NCI-H1105 treated with DMSO at 0.1 percent for 48 hours (cell line): ENCODE measurements around the gene LNX2.

Source experiments
- DNase-seq: peaks from one replicate; lab custom pipeline; 2025; lab: John Stamatoyannopoulos, UW

LNX2 gene

DNA sequence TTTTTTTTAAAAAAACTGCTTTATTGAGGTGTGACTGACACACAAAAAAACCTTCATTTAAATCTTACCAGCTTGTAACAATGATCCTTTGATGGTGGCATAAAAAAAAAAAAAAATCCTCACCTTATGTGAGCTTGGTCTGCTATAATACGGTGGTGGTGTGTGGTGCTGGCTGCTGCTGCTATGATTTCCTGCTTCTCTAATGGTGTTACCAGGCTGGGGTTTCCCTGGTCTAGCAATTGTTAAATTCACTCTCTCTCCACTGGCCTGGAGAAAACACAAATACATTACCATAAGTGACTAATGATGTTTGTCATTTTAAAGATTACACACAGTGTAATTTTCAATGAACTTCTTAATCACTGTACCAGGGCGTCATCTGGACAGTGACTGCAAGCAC, 60.6 kb downstream of the LNX2 start:
- DNase-seq = no peak

DNA sequence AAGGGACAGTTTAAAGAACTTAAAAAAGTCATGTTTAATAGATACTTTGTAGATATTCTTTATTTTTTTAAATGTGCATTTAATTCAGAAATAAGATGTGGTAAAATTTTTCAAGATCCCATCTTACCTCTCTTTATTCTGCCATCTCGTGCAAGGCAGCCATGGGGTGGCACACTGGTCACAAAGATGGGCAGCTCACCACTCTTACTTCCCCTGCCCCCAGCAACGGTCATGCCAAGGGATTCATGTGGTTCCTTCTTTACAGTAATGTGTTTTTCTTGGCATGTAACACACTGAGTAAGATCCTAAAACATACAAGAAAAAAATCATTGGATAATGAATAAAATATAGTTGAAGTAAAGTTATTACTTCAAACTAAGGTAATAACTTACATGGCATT, 64.2 kb downstream of the LNX2 start:
- DNase-seq = no peak

DNA sequence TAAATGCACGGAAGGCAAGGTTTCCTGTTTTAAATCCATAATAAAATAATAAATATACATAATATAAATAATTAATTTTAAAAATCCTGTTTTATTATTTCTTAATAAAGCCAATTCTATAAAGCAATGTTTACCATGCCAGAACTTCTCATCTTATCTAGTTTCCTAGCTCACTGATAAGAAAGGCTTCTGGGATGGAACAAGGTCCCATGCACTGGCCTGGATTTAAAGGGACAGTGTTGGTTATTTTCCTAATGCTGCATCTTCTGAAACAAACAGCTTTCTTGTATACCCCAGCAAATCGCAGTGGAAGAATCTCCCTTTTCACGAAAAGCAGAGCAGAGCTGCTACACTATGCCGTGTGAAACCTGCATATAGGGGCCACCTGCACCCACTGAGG, 68.8 kb downstream of the LNX2 start:
- DNase-seq = no peak

DNA sequence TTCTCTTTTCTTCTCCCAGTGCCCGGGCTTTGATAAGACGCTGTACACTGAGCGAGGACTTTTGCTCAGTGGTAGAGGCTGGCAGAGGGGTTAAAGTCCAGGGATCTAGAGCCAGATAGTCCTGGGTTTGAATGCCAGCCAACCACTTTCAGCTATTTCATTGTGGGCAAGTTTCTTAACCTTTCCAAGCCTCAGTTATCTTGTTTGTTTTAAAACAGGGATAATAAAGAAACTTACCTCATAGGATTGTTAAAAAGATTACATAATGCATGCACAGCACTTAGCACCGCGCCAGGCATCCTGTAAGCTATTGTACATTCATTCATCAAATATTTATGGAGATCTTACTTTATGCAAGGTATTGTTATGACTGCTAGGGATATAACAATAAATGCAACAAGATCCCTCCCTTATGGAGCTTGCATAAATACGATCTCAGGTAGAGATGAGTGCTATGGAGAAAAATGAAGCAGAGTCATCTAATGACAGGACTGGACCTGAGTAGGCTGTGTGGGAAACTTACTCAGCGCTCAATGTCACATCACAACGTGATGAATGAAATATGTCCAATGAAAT, 70.8 kb downstream of the LNX2 start:
- DNase-seq = no peak

DNA sequence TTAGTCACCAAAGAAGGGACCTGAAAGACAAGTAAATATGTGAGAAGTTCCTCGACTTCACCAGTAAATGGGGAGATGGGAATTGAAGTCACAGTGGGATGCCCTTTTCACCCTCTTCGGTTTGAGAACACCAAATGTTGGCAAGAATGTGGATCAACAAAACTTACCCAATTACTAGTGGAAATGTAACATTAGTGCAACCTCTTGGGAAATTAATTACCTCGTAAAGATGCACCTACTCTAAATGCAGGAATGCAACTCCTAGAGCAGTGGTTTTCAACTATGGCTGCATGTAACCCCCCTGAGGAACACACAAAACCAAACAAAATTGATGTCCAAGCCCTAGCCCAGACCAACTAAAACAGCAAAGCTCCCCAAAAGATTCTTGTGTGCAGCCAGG, 78.1 kb downstream of the LNX2 start:
- no peak for DNase-seq

DNA sequence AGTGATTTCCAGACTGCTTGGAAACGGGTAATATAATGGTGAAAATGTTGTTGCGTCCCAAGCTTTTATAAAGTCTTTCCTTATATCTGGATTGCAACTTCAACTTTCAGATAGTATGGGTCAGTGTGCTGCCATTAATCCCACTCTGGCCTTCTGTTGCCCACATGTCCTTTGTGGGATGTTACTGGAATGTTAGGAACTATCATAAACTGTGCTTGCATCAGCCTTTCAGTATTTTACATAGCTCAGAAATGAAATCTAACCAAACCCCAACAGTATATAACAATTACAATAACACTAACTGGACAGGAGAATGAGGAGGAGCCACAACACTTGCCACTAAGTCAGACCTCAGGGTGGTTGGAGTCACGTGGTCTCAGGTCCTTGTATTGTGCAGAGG, 78.9 kb downstream of the LNX2 start:
- DNase-seq = no peak

DNA sequence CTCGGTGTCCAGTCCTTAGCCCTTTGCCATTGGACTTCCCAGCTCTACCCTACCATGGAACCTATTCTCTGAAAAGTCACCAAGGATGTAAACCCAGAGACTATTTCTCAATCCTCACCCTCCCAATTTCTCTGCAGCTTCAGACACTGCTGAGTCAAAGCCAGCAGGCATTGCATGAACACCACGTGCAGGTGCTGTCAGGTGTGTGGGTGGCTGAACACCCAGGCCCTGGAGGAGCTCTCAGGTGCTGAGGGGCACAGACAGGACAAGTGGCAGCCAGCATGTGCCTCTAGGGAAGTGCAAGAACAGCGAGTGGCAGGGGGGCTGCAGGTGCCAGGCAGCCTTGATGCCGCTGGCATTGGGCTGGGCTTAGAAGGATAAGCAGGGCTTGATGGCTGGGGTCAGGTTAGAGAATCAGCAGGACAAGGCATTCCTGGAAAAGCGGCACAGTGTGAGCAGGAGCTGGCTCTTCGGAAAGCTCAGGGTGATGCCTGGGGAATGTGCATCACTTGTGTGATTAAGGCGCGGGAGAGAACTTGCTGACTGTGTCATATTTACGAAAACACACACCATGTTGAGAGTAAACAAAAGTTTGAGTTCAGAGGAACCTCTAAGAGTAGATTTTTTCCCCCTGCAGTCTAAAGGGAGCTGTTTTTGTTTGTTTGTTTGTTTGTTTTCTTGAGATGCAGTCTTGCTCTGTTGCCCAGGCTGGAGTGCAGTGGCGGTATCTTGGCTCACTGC, 83.8 kb downstream of the LNX2 start:
- DNase-seq = no peak

DNA sequence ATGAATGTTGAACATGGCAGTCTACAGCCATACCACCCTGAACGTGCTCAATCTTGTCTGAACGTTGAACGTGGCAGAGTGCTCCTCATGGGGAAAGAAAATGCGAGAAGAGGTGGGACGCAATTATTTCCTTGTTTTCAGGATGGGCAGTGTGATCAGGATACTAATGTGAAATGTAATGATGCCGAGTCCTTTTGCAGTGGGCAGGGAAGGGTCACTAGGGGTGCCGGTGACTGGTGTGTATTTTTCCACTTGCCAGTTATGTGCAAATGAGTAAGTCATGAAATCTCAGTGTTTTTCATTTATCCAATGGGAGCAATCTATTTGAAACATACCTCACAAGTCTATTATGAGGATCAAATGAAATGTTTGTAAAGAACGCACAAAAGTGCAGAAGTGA, 84.8 kb downstream of the LNX2 start:
- DNase-seq = no peak

DNA sequence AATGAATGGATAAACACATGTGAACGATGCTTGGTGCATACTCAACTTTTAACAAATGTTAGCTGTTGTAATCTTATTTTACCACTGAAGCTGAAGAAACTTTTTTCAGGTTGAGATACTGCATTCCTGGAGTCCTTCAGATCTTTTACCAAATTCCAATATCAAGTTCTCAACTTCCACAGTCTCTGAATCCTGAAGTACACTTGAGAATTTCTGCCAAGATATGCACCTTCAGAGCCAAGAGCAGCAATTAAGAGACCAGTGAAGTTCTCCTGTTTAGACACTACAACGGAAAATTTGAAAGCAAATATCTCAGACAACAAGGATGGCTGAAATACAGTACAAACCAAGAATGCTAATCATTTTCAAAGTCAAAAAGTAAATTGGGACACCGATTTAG, 85.3 kb downstream of the LNX2 start:
- DNase-seq = no peak

DNA sequence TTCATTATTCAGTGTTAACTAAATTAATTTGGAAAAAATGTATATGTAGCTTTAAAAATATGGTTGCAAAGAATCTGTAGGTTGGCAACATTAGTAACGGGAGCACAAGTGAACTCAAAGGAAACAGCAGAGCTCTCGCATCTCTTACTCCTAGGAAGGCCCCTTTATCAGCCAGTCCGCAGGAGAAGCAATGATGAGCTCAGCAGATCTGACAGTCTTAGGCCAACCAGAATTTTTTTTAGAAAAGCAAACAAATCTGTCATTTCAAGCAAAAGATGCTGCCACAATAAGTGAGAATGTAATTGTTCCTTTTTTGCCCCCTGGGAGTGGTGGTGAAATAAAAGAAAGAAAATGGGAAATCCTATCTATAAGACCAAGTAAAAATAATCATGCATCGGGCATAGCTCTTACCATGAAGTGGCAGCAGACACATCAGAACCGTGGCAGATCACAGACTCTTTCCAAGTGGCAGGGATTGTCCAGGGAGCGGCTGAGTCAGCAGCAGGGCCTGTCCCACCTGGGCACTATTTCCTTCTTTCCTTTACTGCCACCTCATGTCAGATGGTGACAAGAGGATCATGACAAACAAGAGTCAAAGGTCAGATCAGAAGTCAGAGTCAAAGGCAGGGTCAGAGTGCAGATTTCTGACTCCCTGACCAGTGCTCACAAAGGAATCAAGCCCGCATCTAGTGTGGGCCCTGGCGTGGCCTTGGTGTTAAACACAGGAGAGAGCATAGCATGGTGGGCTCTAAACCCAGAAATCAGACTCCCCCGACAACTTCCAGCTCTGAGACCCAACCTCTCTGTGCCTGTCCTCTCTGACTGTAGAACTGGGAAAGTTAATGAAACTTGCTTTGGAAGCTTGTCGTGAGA, 86.0 kb downstream of the LNX2 start:
- DNase-seq = no peak

DNA sequence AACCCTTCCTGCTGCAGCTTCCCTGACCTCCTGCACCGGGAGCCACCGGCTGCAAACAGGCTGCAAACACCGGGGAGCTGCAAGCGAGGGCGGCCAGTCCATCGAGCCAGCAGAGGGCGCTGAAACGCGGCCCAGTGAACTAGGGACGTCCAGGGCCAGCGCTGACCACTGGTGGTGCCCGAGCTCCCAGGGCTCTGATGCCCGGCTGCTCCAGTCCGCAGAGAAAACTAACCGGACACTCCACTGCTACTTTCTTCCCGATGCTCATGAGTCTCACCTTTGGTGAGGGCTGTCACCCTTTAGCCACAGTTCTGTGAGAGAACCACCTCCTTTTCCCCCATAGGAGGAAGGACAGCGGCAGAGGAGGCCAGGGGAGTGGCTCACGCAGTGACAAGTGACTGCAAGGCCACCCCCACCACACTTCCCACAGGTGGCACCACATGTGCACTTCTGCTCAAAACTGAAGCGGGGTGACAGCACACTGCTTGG, 87.1 kb downstream of the LNX2 start:
- no peak for DNase-seq

DNA sequence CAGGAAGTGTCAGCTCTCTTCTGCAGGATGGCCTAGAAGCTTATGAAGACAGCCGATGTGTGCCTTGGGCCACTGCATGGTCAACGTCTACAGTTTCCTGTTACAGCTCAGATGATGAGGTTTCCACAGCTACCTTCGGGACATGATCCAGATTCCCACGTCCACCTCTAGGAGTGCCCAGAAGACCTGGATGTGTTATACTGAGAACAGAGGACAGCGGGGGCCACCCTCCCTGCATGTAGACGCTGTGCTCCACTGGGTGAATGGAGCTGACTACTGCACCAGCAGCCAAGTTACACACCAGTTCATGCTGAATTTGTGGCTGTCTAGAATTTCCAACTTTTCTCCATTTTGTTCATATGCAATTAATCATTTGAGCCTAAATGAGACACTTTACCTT, 91.4 kb downstream of the LNX2 start:
- no peak for DNase-seq

DNA sequence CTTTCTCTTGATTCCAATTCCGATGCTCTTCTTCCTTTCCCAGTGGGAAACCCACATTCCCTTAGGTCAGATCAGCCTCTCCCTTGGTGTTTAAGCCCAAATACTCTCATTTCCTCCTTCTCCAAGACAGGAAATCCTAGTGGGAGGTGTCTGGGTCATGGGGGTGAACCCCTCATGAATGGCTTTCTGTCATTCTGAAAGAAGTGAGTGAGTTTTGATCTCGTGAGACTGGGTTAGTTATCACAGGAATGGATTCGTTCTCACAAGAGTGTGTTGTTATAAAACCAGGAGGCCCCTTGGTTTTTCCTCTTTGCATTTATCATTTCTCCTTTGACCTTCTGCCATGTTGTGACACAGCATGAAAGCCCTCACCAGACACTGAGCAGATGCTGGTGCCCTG, 93.8 kb downstream of the LNX2 start:
- no peak for DNase-seq

DNA sequence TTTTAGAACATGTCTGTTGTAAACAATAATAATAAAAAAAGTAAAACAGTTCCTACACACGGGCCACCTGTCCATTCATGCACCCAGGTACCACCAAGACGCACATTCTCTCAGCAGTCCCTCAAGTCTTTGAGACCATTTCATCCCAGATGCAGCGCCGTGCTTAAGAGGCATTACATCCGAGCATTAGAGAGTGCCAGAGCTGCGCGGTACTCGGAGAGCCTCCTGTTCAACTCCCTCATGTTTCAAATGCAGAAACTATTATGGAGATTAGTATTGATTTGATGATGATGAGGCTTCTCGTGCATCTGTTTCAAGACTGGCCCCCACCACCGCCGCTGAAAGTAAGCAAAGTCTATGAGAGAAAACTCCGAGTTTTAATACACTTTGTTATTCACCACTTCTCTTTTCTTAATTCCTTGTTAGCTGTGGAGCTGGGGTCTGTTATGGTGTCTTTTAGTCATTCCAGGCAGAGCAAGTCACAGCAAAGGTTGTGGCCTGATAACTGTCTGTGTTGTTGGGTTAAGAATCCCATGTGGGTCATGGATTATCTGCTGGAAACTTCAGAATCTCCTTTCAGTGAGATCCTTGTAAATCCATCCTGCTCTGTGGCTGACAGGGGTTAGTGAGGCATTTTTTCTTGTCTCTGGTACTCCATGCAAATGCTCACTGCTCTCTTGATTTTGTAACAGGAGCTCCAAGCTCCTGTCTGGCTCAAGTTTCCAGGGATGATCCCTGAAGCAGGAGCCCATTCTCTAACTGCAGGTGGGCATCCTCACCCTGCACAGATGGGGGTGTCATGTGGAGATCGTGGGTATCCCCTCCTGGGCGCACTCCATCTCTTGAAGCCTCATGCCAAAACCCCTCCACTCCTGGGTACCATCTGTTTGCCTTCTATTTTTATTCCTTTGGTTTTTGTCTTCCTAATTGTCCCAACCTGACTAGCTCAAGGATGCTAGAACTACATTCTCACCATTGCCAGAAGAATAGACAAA, 95.1 kb downstream of the LNX2 start:
- DNase-seq = no peak

DNA sequence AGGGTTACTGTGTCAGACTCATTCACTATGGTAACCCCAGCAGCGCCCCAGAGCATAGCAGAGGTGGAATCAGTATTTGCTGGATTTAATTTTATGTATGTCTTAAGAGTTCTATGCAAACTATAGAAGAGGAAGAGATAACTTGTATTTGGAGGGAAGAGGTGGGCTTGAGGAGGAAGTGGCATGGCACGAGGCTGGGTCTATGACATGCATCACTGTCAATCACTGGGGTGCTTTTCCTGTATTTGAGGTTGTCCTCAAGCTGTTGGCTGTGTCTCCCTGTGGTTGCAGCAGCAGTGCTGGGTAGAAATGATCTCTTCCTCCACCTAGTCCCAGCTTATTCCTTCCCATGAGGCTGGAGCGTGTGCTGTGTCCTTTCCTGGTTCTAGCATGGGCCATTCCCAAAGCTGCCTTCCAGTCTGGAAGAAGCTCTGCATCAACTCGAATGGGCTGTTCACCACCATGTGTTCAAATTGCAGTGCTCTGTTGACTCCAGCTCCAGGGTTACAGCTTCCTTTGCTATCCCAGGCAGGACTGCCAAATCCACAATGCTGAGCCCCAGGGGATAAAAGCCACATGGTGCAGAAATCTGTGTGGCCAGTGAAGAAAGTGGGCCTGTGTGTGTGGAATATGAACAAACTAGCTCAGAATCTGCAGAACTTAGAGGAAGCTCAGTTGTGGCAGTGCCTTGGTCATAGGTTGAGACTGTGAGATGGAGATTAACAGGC, 96.8 kb downstream of the LNX2 start:
- no peak for DNase-seq

DNA sequence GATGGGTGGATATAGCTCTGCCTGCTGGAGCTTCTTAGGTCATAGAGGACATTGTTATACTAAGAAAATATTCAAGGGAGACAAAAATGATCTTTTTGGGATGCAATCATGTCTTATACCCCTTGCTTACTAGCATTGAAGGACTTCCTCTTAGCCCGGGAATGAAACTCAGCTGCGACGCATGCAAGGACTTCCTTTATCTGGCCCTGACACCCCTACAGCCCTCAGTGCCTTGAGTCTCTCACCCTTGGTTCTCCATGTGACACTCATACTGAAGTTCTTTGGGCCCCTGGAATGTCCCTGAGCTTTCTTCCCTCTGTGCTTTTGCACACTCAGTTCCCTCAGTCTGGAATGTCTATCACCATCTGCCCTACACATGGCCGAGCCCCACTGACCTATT, 97.5 kb downstream of the LNX2 start:
- no peak for DNase-seq

DNA sequence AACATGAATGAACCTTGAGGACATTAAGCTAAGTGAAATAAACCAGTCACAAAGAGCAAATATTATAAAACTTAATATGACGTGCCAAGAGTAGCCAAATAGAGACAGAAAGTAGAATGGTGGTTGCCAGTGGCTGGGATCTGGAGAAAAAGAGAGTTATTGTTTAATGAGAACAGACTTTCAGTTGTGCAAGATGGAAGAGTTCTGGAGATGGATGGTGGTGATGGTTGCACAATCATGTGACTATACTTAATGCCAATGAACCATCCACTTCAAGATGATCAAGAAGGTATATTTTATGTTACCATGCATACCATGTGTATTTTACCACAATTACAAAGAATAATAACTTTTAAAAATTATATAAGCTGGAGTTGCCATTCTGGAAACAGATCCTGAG, 104.2 kb downstream of the LNX2 start:
- no peak for DNase-seq

DNA sequence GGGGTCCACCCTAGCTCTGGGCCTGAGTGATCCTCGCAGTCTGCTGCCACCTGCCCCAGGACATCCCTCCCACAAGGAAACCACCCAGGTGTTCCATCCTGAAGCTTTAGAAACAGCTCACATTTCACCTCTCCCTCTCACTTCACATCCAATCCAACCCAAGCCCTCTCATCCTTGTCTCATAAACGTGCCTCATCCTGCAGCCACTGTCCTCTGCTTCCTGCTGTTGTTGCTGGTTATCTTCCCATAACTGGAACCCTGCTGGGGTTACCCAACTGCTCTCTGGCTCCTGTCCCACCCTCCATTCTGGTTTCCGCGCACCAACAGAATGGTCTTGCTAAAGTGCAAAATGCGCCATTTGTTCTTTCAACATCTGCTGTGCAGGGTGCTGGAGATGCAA, 110.2 kb downstream of the LNX2 start:
- DNase-seq = no peak

DNA sequence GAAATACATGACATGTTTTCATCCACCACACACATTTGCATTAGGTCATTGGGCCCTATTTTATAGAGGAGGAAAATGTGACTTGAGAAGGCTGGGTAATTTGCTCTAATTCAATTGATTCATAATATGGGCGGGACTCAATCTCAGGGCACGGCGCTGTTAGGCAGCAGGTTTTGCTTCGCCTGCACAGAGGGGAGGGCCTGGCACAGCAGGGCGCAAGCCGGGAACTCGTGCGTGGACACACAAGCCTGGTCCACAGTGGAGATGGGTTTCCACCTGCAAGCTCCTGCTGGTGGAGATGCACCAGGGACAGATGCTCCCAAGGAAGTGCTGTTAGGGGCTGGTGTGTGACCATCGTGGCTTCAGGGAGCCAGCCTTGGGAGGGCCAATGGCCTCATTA, 111.5 kb downstream of the LNX2 start:
- DNase-seq = no peak

DNA sequence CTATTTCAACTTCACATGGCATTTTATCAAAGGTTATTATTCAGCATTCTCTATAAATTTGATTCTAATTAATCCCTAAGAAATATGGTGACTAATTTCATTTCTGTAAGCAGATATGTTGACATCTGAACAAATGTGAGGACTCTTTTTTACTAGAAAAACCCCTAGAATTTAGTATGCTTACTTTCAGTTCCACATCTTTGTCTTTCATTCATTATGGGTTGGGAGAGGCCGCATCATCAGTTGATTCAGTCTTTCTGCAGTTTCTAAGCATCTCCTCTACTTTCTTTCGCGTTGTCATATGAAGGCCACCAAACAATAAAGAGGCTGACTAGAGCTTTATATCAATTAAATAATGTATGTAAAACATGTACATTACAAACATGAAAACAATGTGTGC, 114.5 kb downstream of the LNX2 start:
- no peak for DNase-seq

DNA sequence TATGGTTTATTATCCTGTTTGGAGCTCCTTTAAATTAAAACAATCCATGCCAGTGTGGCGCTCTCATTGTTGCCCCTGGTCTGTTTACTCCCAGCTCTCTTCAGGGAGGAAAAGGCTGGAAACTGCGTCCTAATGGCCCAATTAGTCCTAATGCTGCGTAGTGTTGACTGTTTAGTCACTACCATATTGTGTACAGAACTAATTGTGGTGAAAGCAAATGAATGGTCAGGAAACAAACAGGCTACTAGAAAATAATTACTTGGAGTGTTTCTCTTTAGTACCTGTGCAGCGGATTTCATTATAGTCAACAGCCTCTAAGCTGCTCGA, 115.5 kb downstream of the LNX2 start:
- peak; percentile 97 for DNase-seq
